Muscle of leg (tissue), 11 donors: Measurements from ENCODE around the gene MBNL3. TPM values are rescaled to one million over a fixed set of nuclear protein-coding genes. Genes with fewer than 3 reads are reported as not detected.

Experiments
- DNase-seq: peaks from one replicate; pipeline ENCODE4 v3.0.0; 2013
- H3K27ac ChIP-seq: one replicate; pipeline ENCODE4 v1.5.1; 2013; ENCODE audit warnings: mild to moderate bottlenecking, low read length, control low read depth
- H3K27me3 ChIP-seq: one replicate; pipeline ENCODE4 v1.6.1; 2013; ENCODE audit warnings: low read length; ENCODE audit not compliant: control insufficient read depth, insufficient read depth
- H3K36me3 ChIP-seq: one replicate; pipeline ENCODE4 v1.6.1; 2013; ENCODE audit warnings: low read length; ENCODE audit not compliant: control insufficient read depth, insufficient read depth
- H3K4me1 ChIP-seq: one replicate; pipeline ENCODE4 v1.6.1; 2013; ENCODE audit warnings: low read length; ENCODE audit not compliant: control insufficient read depth, insufficient read depth
- H3K4me3 ChIP-seq: one replicate; pipeline ENCODE4 v1.5.1; 2013; ENCODE audit warnings: low read length, control low read depth
- H3K9me3 ChIP-seq: replicated peaks from 2 replicates; pipeline ENCODE4 v1.6.1; 2013; ENCODE audit warnings: low read depth, low read length; ENCODE audit not compliant: control insufficient read depth
- whole genome bisulfite sequencing: methylation state at CpG from one replicate; pipeline ENCODE4 v1.1.5; 2013; ENCODE audit warnings: missing lambda C conversion rate; ENCODE audit not compliant: insufficient coverage; 5-methylcytosine and 5-hydroxymethylcytosine counted together
- polyA plus RNA-seq, 8 donors: library from polyadenylated mRNA; unstranded; fragments of 120-200 nt; gene quantifications; one replicate each; pipeline versions ENCODE4 v1.2.1 to v1.2.3, GENCODE V29; 2013; ENCODE audit warnings: inconsistent platforms in 1 of 8, low replicate concordance in 1 of 8; ENCODE audit not compliant: insufficient read length in 8 of 8, insufficient read depth in 1 of 8
- total RNA-seq: library from RNA; stranded (reverse); fragments of 120-200 nt; gene quantifications from one replicate; pipeline ENCODE4 v1.2.4, GENCODE V29; 2013

The MBNL3 gene
- total and polyA plus RNA-seq, 9 donors: 6.8 to 18.4 (median 11.4) TPM

- WGBS: no CpG with 5 or more reads among the region's 1 CpG
- no peak for DNase-seq
- Histone ChIP-seq H3K27me3 (peaks cover 5% of the 10 kb centered on the region), H3K9me3 (no peaks in the 10 kb centered on the region), H3K36me3 (no peaks in the 10 kb centered on the region), H3K27ac (peak overlapping the region; percentile 87), H3K4me3 (no peak overlapping the region), H3K4me1 (peaks cover 5% of the 10 kb centered on the region)
Observed at GRCh38 chrX:132481449-132481848, 7.4 kb downstream of the MBNL3 start.

- WGBS: 14% methylated on average over 1 of the region's 6 CpGs
- peak; percentile 85 for DNase-seq
- Histone ChIP-seq H3K27ac (peak overlapping the region; percentile 87), H3K36me3 (no peaks in the 10 kb centered on the region), H3K9me3 (no peaks in the 10 kb centered on the region), H3K4me3 (peak overlapping the region; percentile 8), H3K4me1 (peaks cover 5% of the 10 kb centered on the region), H3K27me3 (peaks cover 5% of the 10 kb centered on the region)
Observed at GRCh38 chrX:132480581-132481203, 8.1 kb downstream of the MBNL3 start.

- no peaks in the 10 kb centered on the region for H3K9me3 ChIP-seq
- no peak overlapping the region for H3K4me3 ChIP-seq
- H3K27ac ChIP-seq: no peak overlapping the region
- no peaks in the 10 kb centered on the region for H3K4me1 ChIP-seq
- DNase-seq: no peak
- peaks cover 7% of the 10 kb centered on the region for H3K27me3 ChIP-seq
- H3K36me3 ChIP-seq: no peaks in the 10 kb centered on the region
- WGBS: no CpG with 5 or more reads among the region's 1 CpG
Observed at GRCh38 chrX:132474544-132475248, 14.1 kb downstream of the MBNL3 start.

DNA sequence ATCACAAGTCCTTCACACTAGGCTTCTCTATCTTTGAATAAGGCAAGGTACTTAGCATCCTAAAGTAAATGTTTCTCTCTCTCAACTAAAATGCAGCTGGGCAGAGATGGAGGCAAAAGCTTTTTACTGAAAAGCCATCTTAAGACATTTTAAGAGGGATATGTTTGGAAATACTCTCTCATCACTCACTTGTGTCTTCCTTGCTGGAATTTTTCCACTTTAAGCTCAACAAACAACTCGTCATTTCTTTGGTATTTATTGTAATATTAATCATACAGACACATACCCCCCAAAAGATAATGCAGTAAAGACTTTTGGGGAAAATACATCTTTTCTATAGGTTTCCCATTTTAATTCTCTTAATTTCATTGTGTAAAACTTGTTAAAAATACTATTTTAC is 16.4 kb downstream of the MBNL3 start:
- Histone ChIP-seq H3K4me1 (no peaks in the 10 kb centered on the region), H3K36me3 (no peaks in the 10 kb centered on the region), H3K27ac (no peak overlapping the region), H3K27me3 (peaks cover 7% of the 10 kb centered on the region), H3K9me3 (no peaks in the 10 kb centered on the region), H3K4me3 (no peak overlapping the region)
- no peak for DNase-seq
- WGBS: no CpG with 5 or more reads among the region's 1 CpG

DNA sequence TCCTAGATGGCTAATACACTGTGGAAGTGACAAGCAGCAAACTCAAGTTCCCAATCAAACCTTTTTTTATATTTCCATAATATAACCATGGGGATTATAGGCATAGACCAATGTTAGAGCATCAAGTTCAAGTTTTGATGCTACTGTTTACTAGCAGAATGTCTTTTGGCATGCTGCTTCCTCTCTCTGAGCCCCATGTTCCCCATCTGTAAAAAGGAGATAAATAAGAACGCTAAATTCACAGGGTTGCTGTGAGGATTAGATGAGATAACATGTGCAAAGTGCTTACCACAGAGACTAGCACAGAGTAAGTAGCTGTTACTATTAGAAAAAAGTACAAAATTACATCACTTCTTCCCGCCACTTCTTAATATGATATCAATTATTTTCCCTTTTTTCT is 18.0 kb downstream of the MBNL3 start:
- no CpG with 5 or more reads among the region's 2 CpGs for WGBS
- Histone ChIP-seq H3K9me3 (no peaks in the 10 kb centered on the region), H3K4me3 (no peak overlapping the region), H3K36me3 (no peaks in the 10 kb centered on the region), H3K27me3 (peaks cover 7% of the 10 kb centered on the region), H3K27ac (no peak overlapping the region), H3K4me1 (no peaks in the 10 kb centered on the region)
- DNase-seq: no peak

GRCh38 chrX:132470179-132470578 is 18.7 kb downstream of the MBNL3 start:
- Histone ChIP-seq H3K27me3 (peaks cover 7% of the 10 kb centered on the region), H3K36me3 (no peaks in the 10 kb centered on the region), H3K27ac (no peak overlapping the region), H3K4me3 (no peak overlapping the region), H3K4me1 (no peaks in the 10 kb centered on the region), H3K9me3 (no peaks in the 10 kb centered on the region)
- no peak for DNase-seq
- WGBS: no CpG with 5 or more reads among the region's 1 CpG

DNA sequence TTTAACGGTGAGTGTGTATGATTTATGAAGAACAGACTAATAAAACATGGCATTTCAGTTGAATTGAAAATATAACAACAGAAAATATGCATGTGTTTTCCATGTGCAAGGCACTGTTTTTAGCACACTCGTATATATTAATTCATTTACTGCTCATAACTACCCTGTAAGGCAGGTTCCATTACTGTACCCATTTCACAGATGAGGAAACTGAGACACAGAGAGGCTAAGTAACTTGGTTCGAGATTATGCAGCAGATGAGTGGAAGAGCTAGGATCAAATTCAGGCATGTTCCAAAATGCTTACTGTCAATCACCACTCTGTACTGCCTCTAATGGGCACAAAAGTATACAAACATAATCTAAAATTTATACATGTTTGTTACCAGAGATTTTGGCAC is 20.4 kb downstream of the MBNL3 start:
- DNase-seq: no peak
- no CpG with 5 or more reads among the region's 3 CpGs for WGBS
- peaks cover 3% of the 10 kb centered on the region for H3K9me3 ChIP-seq
- H3K36me3 ChIP-seq: no peaks in the 10 kb centered on the region
- peaks cover 6% of the 10 kb centered on the region for H3K27me3 ChIP-seq
- no peaks in the 10 kb centered on the region for H3K4me1 ChIP-seq
- no peak overlapping the region for H3K4me3 ChIP-seq
- no peak overlapping the region for H3K27ac ChIP-seq

- Histone ChIP-seq H3K4me3 (no peak overlapping the region), H3K27me3 (peaks cover 6% of the 10 kb centered on the region), H3K27ac (no peak overlapping the region), H3K9me3 (peaks cover 4% of the 10 kb centered on the region), H3K36me3 (no peaks in the 10 kb centered on the region), H3K4me1 (no peaks in the 10 kb centered on the region)
- DNase-seq: no peak
- WGBS: no CpG with 5 or more reads among the region's 3 CpGs
Observed at GRCh38 chrX:132467989-132468388, 20.8 kb downstream of the MBNL3 start.

DNA sequence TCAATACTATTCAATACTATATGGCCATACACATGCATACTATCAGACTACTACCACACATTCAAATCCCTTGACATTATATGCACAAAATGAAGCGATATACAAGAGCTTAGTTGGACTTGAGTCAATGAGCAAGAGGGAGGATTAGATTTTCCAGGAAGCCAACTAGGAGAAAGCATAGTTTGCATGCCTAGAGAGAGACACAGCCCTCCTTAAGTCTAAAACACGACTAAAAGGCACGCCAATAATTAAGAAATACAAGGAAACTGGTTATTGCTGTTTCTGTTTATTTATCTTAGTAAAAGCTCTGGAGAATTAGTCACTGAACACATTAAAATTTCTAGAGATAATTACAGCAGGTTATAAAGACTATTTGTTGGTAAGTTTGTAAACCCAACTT is 21.8 kb downstream of the MBNL3 start:
- H3K4me1 ChIP-seq: no peaks in the 10 kb centered on the region
- H3K9me3 ChIP-seq: peaks cover 4% of the 10 kb centered on the region
- no peaks in the 10 kb centered on the region for H3K36me3 ChIP-seq
- WGBS: no CpG with 5 or more reads among the region's 3 CpGs
- peaks cover 6% of the 10 kb centered on the region for H3K27me3 ChIP-seq
- no peak overlapping the region for H3K4me3 ChIP-seq
- no peak for DNase-seq
- no peak overlapping the region for H3K27ac ChIP-seq

GRCh38 chrX:132463411-132463810 is 25.4 kb downstream of the MBNL3 start:
- no peaks in the 10 kb centered on the region for H3K36me3 ChIP-seq
- DNase-seq: no peak
- no peaks in the 10 kb centered on the region for H3K4me1 ChIP-seq
- H3K4me3 ChIP-seq: no peak overlapping the region
- no peak overlapping the region for H3K27ac ChIP-seq
- peaks cover 2% of the 10 kb centered on the region for H3K27me3 ChIP-seq
- H3K9me3 ChIP-seq: peaks cover 4% of the 10 kb centered on the region
- no CpG with 5 or more reads among the region's 8 CpGs for WGBS
